Natural killer cell (primary cell): ENCODE results near the gene ROBO4. TPM values are rescaled to one million over a fixed set of nuclear protein-coding genes. Genes with fewer than 3 reads are reported as not detected.

Experiments used
- ATAC-seq, 3 donors: fragments of 150-1000 bp in 2 of 3; fragments of 200-7000 bp in 1 of 3; cut with Tn5 transposase; 1 replicate in 1 of 3; 2 replicates in 2 of 3; pipeline ENCODE4 v1.10.0; 2021; ENCODE audit warnings: mild to moderate bottlenecking in 2 of 3, moderate library complexity in 2 of 3
- DNase-seq, 2 donors: peaks; one replicate each; pipeline versions ENCODE4 v3.0.0 to v3.0.0-alpha.2; 2013 to 2021; ENCODE audit warnings: mixed read lengths in 1 of 2
- H3K27ac ChIP-seq: one replicate; pipeline ENCODE4 v1.5.1; 2013; ENCODE audit warnings: mild to moderate bottlenecking, low read length
- H3K27me3 ChIP-seq: one replicate; pipeline ENCODE4 v1.6.1; 2013; ENCODE audit warnings: low read length; ENCODE audit not compliant: control insufficient read depth, insufficient read depth
- H3K36me3 ChIP-seq: one replicate; pipeline ENCODE4 v1.6.1; 2013; ENCODE audit warnings: low read length; ENCODE audit not compliant: control insufficient read depth, insufficient read depth
- H3K4me1 ChIP-seq: one replicate; pipeline ENCODE4 v1.6.1; 2013; ENCODE audit warnings: low read length; ENCODE audit not compliant: control insufficient read depth, insufficient read depth
- H3K4me3 ChIP-seq: one replicate; pipeline ENCODE4 v1.5.1; 2013; ENCODE audit warnings: low read length
- H3K9me3 ChIP-seq: one replicate; pipeline ENCODE4 v1.6.1; 2013; ENCODE audit warnings: low read length; ENCODE audit not compliant: control insufficient read depth, insufficient read depth
- H3K27ac Mint-ChIP-seq, 2 donors: one replicate each; pipeline ENCODE4 v1.8.0; 2022; ENCODE audit warnings: mild to moderate bottlenecking in 2 of 2, mixed read lengths in 2 of 2, moderate library complexity in 1 of 2
- H3K27me3 Mint-ChIP-seq, 2 donors: one replicate each; pipeline ENCODE4 v1.8.0; 2022; ENCODE audit warnings: low read depth in 2 of 2, mixed read lengths in 2 of 2
- H3K36me3 Mint-ChIP-seq: one replicate; pipeline ENCODE4 v1.8.0; 2022; ENCODE audit warnings: mixed read lengths
- H3K4me1 Mint-ChIP-seq, 2 donors: one replicate each; pipeline ENCODE4 v1.8.0; 2022; ENCODE audit warnings: mixed read lengths in 2 of 2
- H3K4me3 Mint-ChIP-seq: one replicate; pipeline ENCODE4 v1.8.0; 2022; ENCODE audit warnings: mild to moderate bottlenecking, moderate library complexity, mixed read lengths
- H3K9me3 Mint-ChIP-seq, 2 donors: one replicate each; pipeline ENCODE4 v1.8.0; 2022; ENCODE audit warnings: mixed read lengths in 2 of 2
- WGBS: methylation state at CpG from one replicate; pipeline ENCODE4 v1.1.7; 2013; ENCODE audit warnings: missing lambda C conversion rate; ENCODE audit not compliant: insufficient coverage; 5-methylcytosine and 5-hydroxymethylcytosine counted together
- intact Hi-C: fragments of 100-400 bp; cut with micrococcal nuclease; formaldehyde crosslinking; loops from one replicate; pipeline ENCODE4 v1.14.2; 2022
- total RNA-seq, 4 donors: library from RNA; stranded (reverse); fragments of 120-200 nt in 1 of 4; gene quantifications; one replicate each; pipeline versions ENCODE4 v1.2.3 to v1.2.4, GENCODE V29; 2013 to 2022
- TF ChIP-seq, protein P1 (sequence below): fragments of 200-600 bp; IDR thresholded peaks from one replicate; pipeline ENCODE4 v1.8.0; 2022; ENCODE audit warnings: antibody characterized with exemption

ROBO4 gene
- total RNA-seq, 3 donors from 2014 or later (not counting 1 experiment from before 2014, with no cell fraction given) = not detected

GRCh38 chr11:124930799-124931198, 33.1 kb upstream of the ROBO4 start:
- Mint-ChIP-seq H3K4me3 (no peak overlapping the region), H3K36me3 (no peaks in the 10 kb centered on the region), H3K27ac (no peak overlapping the region), H3K27me3 (peaks cover 2% of the 10 kb centered on the region in 2 donors), H3K4me1 (no peaks in the 10 kb centered on the region), H3K9me3 (no peaks in the 10 kb centered on the region)
- Histone ChIP-seq H3K4me1 (no peaks in the 10 kb centered on the region), H3K4me3 (no peak overlapping the region), H3K9me3 (no peaks in the 10 kb centered on the region), H3K27me3 (no peaks in the 10 kb centered on the region), H3K36me3 (no peaks in the 10 kb centered on the region), H3K27ac (no peak overlapping the region)
- intact Hi-C loops = no loop called here
- no CpG with 5 or more reads among the region's 3 CpGs for WGBS
- TF ChIP-seq, protein P1, sequence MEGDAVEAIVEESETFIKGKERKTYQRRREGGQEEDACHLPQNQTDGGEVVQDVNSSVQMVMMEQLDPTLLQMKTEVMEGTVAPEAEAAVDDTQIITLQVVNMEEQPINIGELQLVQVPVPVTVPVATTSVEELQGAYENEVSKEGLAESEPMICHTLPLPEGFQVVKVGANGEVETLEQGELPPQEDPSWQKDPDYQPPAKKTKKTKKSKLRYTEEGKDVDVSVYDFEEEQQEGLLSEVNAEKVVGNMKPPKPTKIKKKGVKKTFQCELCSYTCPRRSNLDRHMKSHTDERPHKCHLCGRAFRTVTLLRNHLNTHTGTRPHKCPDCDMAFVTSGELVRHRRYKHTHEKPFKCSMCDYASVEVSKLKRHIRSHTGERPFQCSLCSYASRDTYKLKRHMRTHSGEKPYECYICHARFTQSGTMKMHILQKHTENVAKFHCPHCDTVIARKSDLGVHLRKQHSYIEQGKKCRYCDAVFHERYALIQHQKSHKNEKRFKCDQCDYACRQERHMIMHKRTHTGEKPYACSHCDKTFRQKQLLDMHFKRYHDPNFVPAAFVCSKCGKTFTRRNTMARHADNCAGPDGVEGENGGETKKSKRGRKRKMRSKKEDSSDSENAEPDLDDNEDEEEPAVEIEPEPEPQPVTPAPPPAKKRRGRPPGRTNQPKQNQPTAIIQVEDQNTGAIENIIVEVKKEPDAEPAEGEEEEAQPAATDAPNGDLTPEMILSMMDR = no peak
- no peak for ATAC-seq
- DNase-seq = peak in 1 of 2 donors; percentile 15

DNA sequence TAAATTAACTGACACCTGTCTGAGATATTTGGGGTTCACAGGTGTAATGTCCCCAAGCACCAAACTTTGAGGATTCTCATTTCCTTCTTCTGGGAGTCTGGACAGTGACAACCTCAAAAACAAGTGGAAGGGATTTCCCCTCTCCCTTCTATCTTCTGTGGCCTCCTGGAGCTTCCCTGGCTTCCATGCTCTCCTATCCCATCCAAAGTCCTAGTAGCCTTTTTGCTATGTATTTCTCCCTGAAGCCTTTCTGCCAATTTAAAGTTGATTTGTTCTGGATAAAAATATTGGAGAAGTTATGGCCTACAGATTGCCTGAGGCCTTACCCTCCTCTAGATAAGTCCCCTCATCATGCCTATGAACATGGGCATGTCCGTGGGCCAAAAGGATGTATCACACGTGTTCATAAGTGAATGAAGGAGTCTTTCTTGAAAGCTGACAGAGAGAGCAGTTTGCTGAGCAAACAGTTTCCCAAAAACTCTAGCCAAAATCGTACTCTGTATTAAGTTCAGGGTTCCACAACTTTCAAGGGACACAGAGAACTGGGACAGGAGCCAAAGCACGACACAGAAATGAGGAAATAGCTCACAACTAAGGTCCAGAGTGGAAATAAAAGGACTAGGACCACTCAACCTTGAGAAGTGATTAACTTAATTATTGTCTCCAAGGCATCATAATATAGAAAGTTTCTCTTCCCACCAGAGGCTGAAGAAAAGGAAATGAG, 31.4 kb upstream of the ROBO4 start:
- no peak overlapping the region for H3K27ac Mint-ChIP-seq
- H3K4me3 Mint-ChIP-seq = no peak overlapping the region
- no peaks in the 10 kb centered on the region for H3K4me1 Mint-ChIP-seq
- H3K9me3 Mint-ChIP-seq = no peaks in the 10 kb centered on the region
- DNase-seq (no peak), ATAC-seq (no peak)
- H3K36me3 ChIP-seq = no peaks in the 10 kb centered on the region
- WGBS = 52% methylated on average over 4 of the region's 4 CpGs
- H3K4me3 ChIP-seq = no peak overlapping the region
- TF ChIP-seq, protein P1 = no peak
- no peaks in the 10 kb centered on the region for H3K36me3 Mint-ChIP-seq
- no peaks in the 10 kb centered on the region for H3K27me3 Mint-ChIP-seq
- no peaks in the 10 kb centered on the region for H3K4me1 ChIP-seq
- intact Hi-C loops = no loop called here
- H3K27me3 ChIP-seq = no peaks in the 10 kb centered on the region
- no peaks in the 10 kb centered on the region for H3K9me3 ChIP-seq
- H3K27ac ChIP-seq = no peak overlapping the region

DNA sequence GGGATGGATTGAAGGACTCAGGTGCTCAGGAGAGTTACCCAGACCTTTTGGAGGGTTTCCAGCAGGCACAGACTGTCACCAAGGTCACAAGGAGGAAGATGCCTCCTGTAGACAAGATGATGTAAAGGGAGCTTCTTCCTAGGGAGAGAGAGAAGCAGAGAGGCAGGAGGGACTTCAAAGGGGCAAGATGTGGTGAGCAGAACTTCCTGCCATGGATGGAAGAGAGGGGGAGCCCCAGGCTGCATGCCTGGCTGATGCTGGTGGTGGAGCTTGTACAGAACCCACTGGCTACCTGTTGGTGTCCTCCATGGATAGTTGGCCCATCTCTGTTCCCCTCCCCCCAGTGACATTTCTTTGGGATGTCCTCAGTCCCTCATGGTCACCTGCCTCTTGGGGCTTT, 25.6 kb upstream of the ROBO4 start:
- H3K4me1 ChIP-seq = peaks cover 17% of the 10 kb centered on the region
- Mint-ChIP-seq H3K9me3 (no peaks in the 10 kb centered on the region), H3K27me3 (no peaks in the 10 kb centered on the region), H3K27ac (no peak overlapping the region), H3K4me1 (peaks cover 0 to 11% of the 10 kb centered on the region in 2 donors), H3K4me3 (no peak overlapping the region), H3K36me3 (no peaks in the 10 kb centered on the region)
- TF ChIP-seq, protein P1 = no peak
- H3K27me3 ChIP-seq = no peaks in the 10 kb centered on the region
- intact Hi-C loops = no loop called here
- H3K27ac ChIP-seq = no peak overlapping the region
- no peaks in the 10 kb centered on the region for H3K9me3 ChIP-seq
- ATAC-seq (no peak), DNase-seq (peak in 1 of 2 donors; percentile 49)
- H3K36me3 ChIP-seq = no peaks in the 10 kb centered on the region
- no peak overlapping the region for H3K4me3 ChIP-seq

DNA sequence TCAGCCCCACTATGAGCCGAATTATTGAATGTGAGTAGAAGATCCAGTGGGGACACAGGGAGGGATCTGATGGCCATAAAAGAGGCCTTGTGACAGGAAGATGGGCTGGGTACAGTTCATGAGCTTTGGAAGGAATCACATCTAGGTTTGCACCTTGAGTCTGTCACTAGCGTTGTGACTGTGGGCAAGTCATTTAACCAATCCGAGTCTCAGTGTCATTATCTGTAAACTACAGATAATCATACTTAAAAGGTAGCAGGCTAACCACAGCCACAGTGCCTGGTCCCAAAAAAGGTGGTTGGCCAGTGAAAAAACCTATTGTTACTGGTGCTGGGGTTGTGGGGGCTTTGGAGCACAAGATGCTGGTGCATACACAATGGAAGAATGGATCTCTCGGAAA, 25.2 kb upstream of the ROBO4 start:
- Histone ChIP-seq H3K4me1 (peaks cover 17% of the 10 kb centered on the region), H3K4me3 (no peak overlapping the region), H3K27ac (no peak overlapping the region), H3K36me3 (no peaks in the 10 kb centered on the region), H3K27me3 (no peaks in the 10 kb centered on the region), H3K9me3 (no peaks in the 10 kb centered on the region)
- Mint-ChIP-seq H3K9me3 (no peaks in the 10 kb centered on the region), H3K4me1 (peaks cover 0 to 11% of the 10 kb centered on the region in 2 donors), H3K27ac (no peak overlapping the region), H3K4me3 (no peak overlapping the region), H3K27me3 (no peaks in the 10 kb centered on the region), H3K36me3 (no peaks in the 10 kb centered on the region)
- ATAC-seq (no peak), DNase-seq (no peak)
- WGBS = 78% methylated on average over 4 of the region's 4 CpGs
- intact Hi-C loops = no loop called here
- TF ChIP-seq, protein P1 = no peak
